ENCODE data around the gene GTF2E1.
"Not testable (repeated sequence)": the region's sequence is repeated elsewhere in the genome, so short reads cannot be mapped to it uniquely, and the experiment has no call there.

The GTF2E1 gene

GRCh38 chr3:120752230-120752629 is 9.7 kb downstream of the GTF2E1 start:
- Histone ChIP-seq H3K27ac (no peak overlapping the region), H3K4me3 (no peak overlapping the region)

- Histone ChIP-seq H3K4me3 (no peak overlapping the region), H3K27ac (no peak overlapping the region)
These were observed 10.3 kb downstream of the GTF2E1 start for GRCh38 chr3:120752865-120753264.

- Histone ChIP-seq H3K27ac (no peak overlapping the region), H3K4me3 (no peak overlapping the region)
These were observed 11.3 kb downstream of the GTF2E1 start for GRCh38 chr3:120753810-120754209.

GRCh38 chr3:120756061-120756460 is 13.5 kb downstream of the GTF2E1 start:
- H3K27ac ChIP-seq, result no peak overlapping the region
- no peak overlapping the region for H3K4me3 ChIP-seq

GRCh38 chr3:120758551-120758950 is 16.0 kb downstream of the GTF2E1 start:
- H3K27ac ChIP-seq, H3K4me3 ChIP-seq: not testable (repeated sequence)

- H3K27ac ChIP-seq, result no peak overlapping the region
- no peak overlapping the region for H3K4me3 ChIP-seq
These were observed 20.1 kb downstream of the GTF2E1 start for GRCh38 chr3:120762615-120763014.

- H3K4me3 ChIP-seq, result no peak overlapping the region
- no peak overlapping the region for H3K27ac ChIP-seq
These were observed 21.1 kb downstream of the GTF2E1 start for GRCh38 chr3:120763601-120764000.

GRCh38 chr3:120764206-120764605 is 21.7 kb downstream of the GTF2E1 start:
- Histone ChIP-seq H3K4me3 (no peak overlapping the region), H3K27ac (no peak overlapping the region)

GRCh38 chr3:120765830-120766493 is 23.4 kb downstream of the GTF2E1 start:
- H3K4me3 ChIP-seq, result no peak overlapping the region
- no peak overlapping the region for H3K27ac ChIP-seq

- no peak overlapping the region for H3K4me3 ChIP-seq
- H3K27ac ChIP-seq, result no peak overlapping the region
These were observed 24.0 kb downstream of the GTF2E1 start for GRCh38 chr3:120766576-120766975.

- Histone ChIP-seq H3K4me3 (no peak overlapping the region), H3K27ac (no peak overlapping the region)
These were observed 24.6 kb downstream of the GTF2E1 start for GRCh38 chr3:120767106-120767505.

GRCh38 chr3:120769436-120769835 is 26.9 kb downstream of the GTF2E1 start:
- no peak overlapping the region for H3K27ac ChIP-seq

GRCh38 chr3:120770891-120771290 is 28.3 kb downstream of the GTF2E1 start:
- H3K4me3 ChIP-seq, result no peak overlapping the region
- H3K27ac ChIP-seq, result no peak overlapping the region

More at GRCh38 chr3:120769436-120769835, 26.9 kb downstream of the GTF2E1 start:
- no peak overlapping the region for H3K4me3 ChIP-seq

GRCh38 chr3:120772081-120772480 is 29.5 kb downstream of the GTF2E1 start:
- H3K27ac ChIP-seq, result no peak overlapping the region
- H3K4me3 ChIP-seq, result no peak overlapping the region

GRCh38 chr3:120773932-120774331 is 31.4 kb downstream of the GTF2E1 start:
- H3K27ac ChIP-seq, result no peak overlapping the region
- H3K4me3 ChIP-seq, result no peak overlapping the region

GRCh38 chr3:120775411-120775810 is 32.9 kb downstream of the GTF2E1 start:
- H3K4me3 ChIP-seq, result no peak overlapping the region
- no peak overlapping the region for H3K27ac ChIP-seq

- Histone ChIP-seq H3K27ac (no peak overlapping the region), H3K4me3 (no peak overlapping the region)
These were observed 36.2 kb downstream of the GTF2E1 start for GRCh38 chr3:120778776-120779175.

- no peak overlapping the region for H3K4me3 ChIP-seq
- H3K27ac ChIP-seq, result no peak overlapping the region
These were observed 38.4 kb downstream of the GTF2E1 start for GRCh38 chr3:120780977-120781376.

- not testable (repeated sequence) for H3K27ac ChIP-seq, H3K4me3 ChIP-seq
These were observed 43.3 kb downstream of the GTF2E1 start for GRCh38 chr3:120785832-120786231.

- Histone ChIP-seq H3K27ac (no peak overlapping the region), H3K4me3 (no peak overlapping the region)
These were observed 48.5 kb downstream of the GTF2E1 start for GRCh38 chr3:120791010-120791409.

- H3K4me3 ChIP-seq, result no peak overlapping the region
- no peak overlapping the region for H3K27ac ChIP-seq
These were observed 49.4 kb downstream of the GTF2E1 start for GRCh38 chr3:120791913-120792312.

- Histone ChIP-seq H3K27ac (no peak overlapping the region), H3K4me3 (no peak overlapping the region)
These were observed 51.1 kb downstream of the GTF2E1 start for GRCh38 chr3:120793601-120794000.
